K562 (cell line): ENCODE measurements around the gene GAB2. TPM values are rescaled to one million over a fixed set of nuclear protein-coding genes. Genes with fewer than 3 reads are reported as not detected.

Source experiments
- ATAC-seq: fragments of 200-7000 bp; cut with Tn5 transposase; 3 replicates; pipeline ENCODE4 v1.9.1; 2020; ENCODE audit warnings: moderate library complexity
- BruUV-seq: library from RNA; stranded (reverse); fragments of 400-500 nt; replicated peaks from 2 replicates; lab custom pipeline; 2021; lab: Mats Ljungman, UMichigan
- CTCF ChIA-PET: fragments of 300-600 bp; formaldehyde crosslinking; extraction: SDS; loops from one replicate; lab custom pipeline; 2021; ENCODE audit warnings: low intra/inter-chr PET ratio; lab: Yijun Ruan, JAX
- POLR2A ChIA-PET: fragments of 300-600, 350-650 bp; sonication (Branson Sonifier 250); formaldehyde crosslinking; extraction: SDS; loops from one replicate; lab custom pipeline; 2021; ENCODE audit warnings: antibody characterized with exemption, inconsistent platforms; lab: Yijun Ruan, JAX
- DNase-seq, 4 experiments: peaks; one replicate each; pipeline versions ENCODE4 v3.0.0 to v3.0.0-alpha.2; 2011 to 2018; ENCODE audit warnings: low spot score in 3 of 4, mixed read lengths in 3 of 4; ENCODE audit errors: extremely low read depth in 1 of 4
- FAIRE-seq: peaks from 2 replicates; lab custom pipeline; 2011; peaks lifted over from hg19 to GRCh38; lab: Jason Lieb, UNC
- H2AFZ ChIP-seq: 2 replicates; pipeline ENCODE4 v1.6.0; 2011; ENCODE audit warnings: low read depth, low read length, control low read depth, inconsistent platforms
- H3K27ac ChIP-seq: fragments of 200-600 bp; 3 replicates; pipeline ENCODE4 v1.8.0; 2011; ENCODE audit warnings: low read depth, mild to moderate bottlenecking, control low read depth, inconsistent platforms, low read length, moderate library complexity, mixed read lengths; ENCODE audit errors: extremely low read depth
- H3K27me3 ChIP-seq, 2 experiments: fragments of 300-600 bp in 1 of 2; 2 replicates in 1 of 2; 3 replicates in 1 of 2; pipeline versions ENCODE4 v1.6.0 to v1.8.0; 2011; ENCODE audit warnings: inconsistent platforms in 2 of 2, low read length in 2 of 2, mild to moderate bottlenecking in 1 of 2, mixed read lengths in 1 of 2, moderate library complexity in 1 of 2; ENCODE audit not compliant: control insufficient read depth in 2 of 2, insufficient read depth in 2 of 2
- H3K36me3 ChIP-seq: fragments of 300-600 bp; 3 replicates; pipeline ENCODE4 v1.8.0; 2011; ENCODE audit warnings: mild to moderate bottlenecking, low read length, inconsistent platforms; ENCODE audit not compliant: control insufficient read depth, insufficient read depth
- H3K4me1 ChIP-seq, 2 experiments: fragments of 200-600 bp in 1 of 2; replicated peaks in 1 of 2; 2 replicates in 1 of 2; 3 replicates in 1 of 2; pipeline versions ENCODE4 v1.5.1 to v1.8.0; 2011; ENCODE audit warnings: inconsistent platforms in 2 of 2, low read length in 2 of 2, mild to moderate bottlenecking in 1 of 2, mixed read lengths in 1 of 2, moderate library complexity in 1 of 2; ENCODE audit not compliant: control insufficient read depth in 2 of 2, insufficient read depth in 2 of 2
- H3K4me2 ChIP-seq: 2 replicates; pipeline ENCODE4 v1.6.1; 2011; ENCODE audit warnings: low read length, control low read depth, inconsistent platforms, mixed read lengths; ENCODE audit not compliant: insufficient read depth
- H3K4me3 ChIP-seq: fragments of 200-600 bp; sonication (generic), shearing (Covaris generic); 2 replicates; pipeline ENCODE4 v1.5.1; 2016; ENCODE audit warnings: control low read depth, inconsistent platforms
- H3K79me2 ChIP-seq: fragments of 200-600 bp; 3 replicates; pipeline ENCODE4 v1.8.0; 2011; ENCODE audit warnings: low read length, inconsistent platforms; ENCODE audit not compliant: control insufficient read depth, insufficient read depth
- H3K9ac ChIP-seq, 2 experiments: 2 replicates each; pipeline versions ENCODE4 v1.6.0 to v1.6.1; 2011; ENCODE audit warnings: low read depth in 2 of 2, low read length in 2 of 2, control low read depth in 1 of 2, inconsistent platforms in 1 of 2, mild to moderate bottlenecking in 1 of 2, mixed read lengths in 1 of 2; ENCODE audit not compliant: insufficient read depth in 1 of 2
- H3K9me1 ChIP-seq: one replicate; pipeline ENCODE4 v1.6.0; 2011; ENCODE audit warnings: inconsistent platforms, mild to moderate bottlenecking, low read length, moderate library complexity; ENCODE audit not compliant: control insufficient read depth, insufficient read depth
- H3K9me3 ChIP-seq: replicated peaks from 2 replicates; pipeline ENCODE4 v1.5.1; 2011; ENCODE audit warnings: low read depth, low read length, inconsistent platforms; ENCODE audit not compliant: control insufficient read depth, insufficient read depth
- H4K20me1 ChIP-seq: replicated peaks from 2 replicates; pipeline ENCODE4 v1.6.1; 2011; ENCODE audit warnings: low read length, inconsistent platforms, mixed read lengths; ENCODE audit not compliant: control insufficient read depth, insufficient read depth
- EGR1 ChIP-seq: fragments of 450-650 bp; conservative IDR thresholded peaks from 2 replicates; pipeline ENCODE4 v1.6.1; 2017; ENCODE audit warnings: mild to moderate bottlenecking
- WGBS: fragments of 100-300 bp; shearing (Covaris generic); methylation state at CpG from one replicate; pipeline ENCODE4 v1.1.6; 2016; ENCODE audit warnings: low coverage, mixed read lengths; ENCODE audit not compliant: insufficient coverage; ENCODE audit errors: missing lambda C conversion rate; 5-methylcytosine and 5-hydroxymethylcytosine counted together
- in situ Hi-C: fragments of 300-500 bp; cut with MboI; formaldehyde crosslinking; loops from 4 replicates; pipeline ENCODE4 v1.15.0; 2018; ENCODE audit warnings: inconsistent platforms, mixed read lengths
- intact Hi-C: fragments of 100-400 bp; cut with micrococcal nuclease; formaldehyde crosslinking; loops from 2 replicates; pipeline ENCODE4 v1.14.2; 2022
- polyA plus RNA-seq, 8 experiments: library from polyadenylated mRNA; depleted of rRNA in 4 of 8; stranded (reverse) in 5 of 8; unstranded in 3 of 8; fragments of >200 nt; fragmentation: Nextera tagmentation in 2 of 8; fragmentation: Illumina TruSeq in 1 of 8; extraction: Ambion mirVana in 2 of 8; extraction: Trizol in 1 of 8; gene quantifications; 2 replicates each; pipeline versions ENCODE4 v1.2.1 to v1.2.3, GENCODE V29; 2011 to 2014; ENCODE audit warnings: inconsistent platforms in 1 of 8, missing spikeins in 1 of 8
- total RNA-seq, 7 experiments: library from RNA; depleted of rRNA in 6 of 7; stranded (reverse); fragments of >200 nt in 6 of 7; fragmentation: Illumina TruSeq in 2 of 7; extraction: Trizol in 2 of 7; gene quantifications; 2 replicates each; pipeline versions ENCODE4 v1.2.1 to v1.2.3, GENCODE V29; 2011 to 2021; ENCODE audit warnings: low replicate concordance in 1 of 7
- TF ChIP-seq, protein P1 (sequence below): fragments of 200-400 bp; formaldehyde crosslinking; IDR thresholded peaks from 2 replicates; pipeline ENCODE4 v1.6.1; 2017; ENCODE audit warnings: mild to moderate bottlenecking, low read depth, low read length, moderate library complexity
- TF ChIP-seq, protein P2 (sequence below): sonication (generic); formaldehyde crosslinking; IDR thresholded peaks from 2 replicates; pipeline ENCODE4 v1.8.1; 2023; ENCODE audit warnings: mild to moderate bottlenecking, missing genetic modification reagents

Gene GAB2
- total and polyA plus RNA-seq, 9 of the 15 experiments (the other 6 are each of a cell fraction or from before 2014, with no cell fraction given), result 2.3 to 35.2 (median 16.1) TPM

DNA sequence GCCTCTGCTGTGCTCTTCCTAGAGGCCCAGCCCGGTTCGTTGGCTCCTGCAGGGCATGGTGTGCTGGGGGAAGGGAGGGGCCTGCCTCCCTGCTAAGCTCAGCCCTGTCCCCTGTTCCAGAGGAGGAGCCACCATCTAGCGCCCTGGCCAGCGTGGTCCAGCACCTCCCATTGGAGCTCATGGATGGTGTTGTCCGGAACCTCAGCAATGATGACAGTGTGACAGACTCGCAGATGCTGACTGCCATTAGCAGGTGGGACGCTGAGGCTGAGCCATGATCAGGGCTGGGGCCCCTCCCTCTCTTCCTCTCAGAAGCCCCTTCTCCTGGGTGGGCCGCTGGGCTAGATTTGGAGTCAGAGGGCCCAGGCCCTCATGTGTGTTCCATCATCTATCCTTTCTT lies 219.8 kb downstream of the GAB2 start:
- Histone ChIP-seq H3K4me2 (no peak overlapping the region), H3K9me1 (no peaks in the 10 kb centered on the region), H3K27ac (no peak overlapping the region), H3K79me2 (no peaks in the 10 kb centered on the region; the same call in 2 of the 3 replicates), H3K4me1 (peaks cover 3 to 18% of the 10 kb centered on the region in 2 experiments), H2AFZ (no peak overlapping the region), H3K9ac (no peak overlapping the region), H3K36me3 (peaks cover 7% of the 10 kb centered on the region; the same call in 1 of the 3 replicates), H3K27me3 (no peaks in the 10 kb centered on the region), H3K9me3 (no peaks in the 10 kb centered on the region), H4K20me1 (0 out of 2 replicates have a peak, but pooled peaks cover 6% of the 10 kb centered on the region), H3K4me3 (no peak overlapping the region)
- DNase-seq (peak in 2 of 4 experiments; percentile 30 to 37), FAIRE-seq (no peak), ATAC-seq (peak; percentile 72)
- POLR2A ChIA-PET, result no interaction called here
- WGBS, result 56% methylated on average over 8 of the region's 8 CpGs
- intact Hi-C loops (no loop called here), in situ Hi-C loops (no loop called here)
- CTCF ChIA-PET, result no interaction called here
- TF ChIP-seq, protein P1, sequence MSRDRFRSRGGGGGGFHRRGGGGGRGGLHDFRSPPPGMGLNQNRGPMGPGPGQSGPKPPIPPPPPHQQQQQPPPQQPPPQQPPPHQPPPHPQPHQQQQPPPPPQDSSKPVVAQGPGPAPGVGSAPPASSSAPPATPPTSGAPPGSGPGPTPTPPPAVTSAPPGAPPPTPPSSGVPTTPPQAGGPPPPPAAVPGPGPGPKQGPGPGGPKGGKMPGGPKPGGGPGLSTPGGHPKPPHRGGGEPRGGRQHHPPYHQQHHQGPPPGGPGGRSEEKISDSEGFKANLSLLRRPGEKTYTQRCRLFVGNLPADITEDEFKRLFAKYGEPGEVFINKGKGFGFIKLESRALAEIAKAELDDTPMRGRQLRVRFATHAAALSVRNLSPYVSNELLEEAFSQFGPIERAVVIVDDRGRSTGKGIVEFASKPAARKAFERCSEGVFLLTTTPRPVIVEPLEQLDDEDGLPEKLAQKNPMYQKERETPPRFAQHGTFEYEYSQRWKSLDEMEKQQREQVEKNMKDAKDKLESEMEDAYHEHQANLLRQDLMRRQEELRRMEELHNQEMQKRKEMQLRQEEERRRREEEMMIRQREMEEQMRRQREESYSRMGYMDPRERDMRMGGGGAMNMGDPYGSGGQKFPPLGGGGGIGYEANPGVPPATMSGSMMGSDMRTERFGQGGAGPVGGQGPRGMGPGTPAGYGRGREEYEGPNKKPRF, result no peak
- no peak for TF ChIP-seq EGR1
- TF ChIP-seq, protein P2, sequence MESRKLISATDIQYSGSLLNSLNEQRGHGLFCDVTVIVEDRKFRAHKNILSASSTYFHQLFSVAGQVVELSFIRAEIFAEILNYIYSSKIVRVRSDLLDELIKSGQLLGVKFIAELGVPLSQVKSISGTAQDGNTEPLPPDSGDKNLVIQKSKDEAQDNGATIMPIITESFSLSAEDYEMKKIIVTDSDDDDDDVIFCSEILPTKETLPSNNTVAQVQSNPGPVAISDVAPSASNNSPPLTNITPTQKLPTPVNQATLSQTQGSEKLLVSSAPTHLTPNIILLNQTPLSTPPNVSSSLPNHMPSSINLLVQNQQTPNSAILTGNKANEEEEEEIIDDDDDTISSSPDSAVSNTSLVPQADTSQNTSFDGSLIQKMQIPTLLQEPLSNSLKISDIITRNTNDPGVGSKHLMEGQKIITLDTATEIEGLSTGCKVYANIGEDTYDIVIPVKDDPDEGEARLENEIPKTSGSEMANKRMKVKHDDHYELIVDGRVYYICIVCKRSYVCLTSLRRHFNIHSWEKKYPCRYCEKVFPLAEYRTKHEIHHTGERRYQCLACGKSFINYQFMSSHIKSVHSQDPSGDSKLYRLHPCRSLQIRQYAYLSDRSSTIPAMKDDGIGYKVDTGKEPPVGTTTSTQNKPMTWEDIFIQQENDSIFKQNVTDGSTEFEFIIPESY (CRISPR knock-in tag), result peak; percentile 81
- no TSS peak for BruUV-seq
